GM10847 (cell line): Measurements from ENCODE around the gene DAP.

Experiments
- POLR2A ChIP-seq: IDR thresholded peaks from 2 replicates; pipeline ENCODE4 v1.6.1; 2011; ENCODE audit not compliant: insufficient read length; ENCODE audit errors: extremely low read depth

DAP gene

DNA sequence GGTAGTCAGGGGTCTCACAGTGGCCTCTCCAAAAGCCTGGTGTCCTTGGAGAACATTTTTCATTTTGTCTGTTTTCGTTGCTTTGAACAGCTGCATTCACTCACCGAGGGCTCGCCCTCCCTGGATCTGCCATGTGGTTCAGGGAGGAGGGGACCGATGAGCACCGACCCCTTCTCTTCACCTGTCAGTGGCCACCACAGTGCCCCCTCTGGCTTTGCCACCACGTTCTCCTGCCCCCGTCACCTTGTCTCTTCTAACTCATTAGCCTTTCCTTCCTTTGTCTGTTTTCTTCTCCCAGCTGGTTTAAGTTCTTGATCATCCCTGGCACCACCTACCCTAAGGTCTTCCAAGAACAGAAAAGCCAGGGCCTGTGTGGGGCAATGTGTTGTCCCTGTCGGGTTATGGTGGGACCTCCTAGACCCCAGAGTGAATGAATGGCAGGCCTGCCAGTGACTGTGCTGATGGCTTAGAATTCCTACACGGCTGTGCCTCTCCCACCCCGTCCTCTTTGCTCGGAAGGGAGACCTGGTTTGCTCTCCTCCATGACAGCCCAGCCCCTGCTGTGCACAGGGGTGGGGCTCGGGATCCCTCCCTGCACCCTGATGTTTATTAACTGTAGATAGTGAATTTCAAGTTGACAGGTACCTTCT lies 107.2 kb downstream of the DAP start:
- no peak for TF ChIP-seq POLR2A

DNA sequence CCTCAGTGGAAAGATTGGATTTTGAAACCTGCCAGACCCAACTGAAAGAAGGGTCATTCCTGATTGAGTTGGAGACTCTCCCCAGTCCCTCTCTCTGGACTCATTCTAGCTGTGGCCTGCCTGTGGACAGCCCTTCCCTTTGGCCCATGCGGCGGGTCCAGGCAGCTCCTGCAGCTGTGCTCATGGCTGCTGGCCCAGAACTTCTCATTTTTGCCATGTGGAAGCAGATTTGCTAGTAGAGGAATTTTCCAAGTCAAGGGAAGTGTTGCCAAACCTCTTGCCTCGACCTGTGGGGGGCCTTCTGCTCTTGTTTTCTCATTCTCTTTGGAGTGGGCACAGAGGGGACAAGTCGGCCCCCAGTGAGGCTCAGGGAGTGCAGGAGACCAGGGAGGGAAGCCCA lies 108.0 kb downstream of the DAP start:
- TF ChIP-seq POLR2A = no peak

DNA sequence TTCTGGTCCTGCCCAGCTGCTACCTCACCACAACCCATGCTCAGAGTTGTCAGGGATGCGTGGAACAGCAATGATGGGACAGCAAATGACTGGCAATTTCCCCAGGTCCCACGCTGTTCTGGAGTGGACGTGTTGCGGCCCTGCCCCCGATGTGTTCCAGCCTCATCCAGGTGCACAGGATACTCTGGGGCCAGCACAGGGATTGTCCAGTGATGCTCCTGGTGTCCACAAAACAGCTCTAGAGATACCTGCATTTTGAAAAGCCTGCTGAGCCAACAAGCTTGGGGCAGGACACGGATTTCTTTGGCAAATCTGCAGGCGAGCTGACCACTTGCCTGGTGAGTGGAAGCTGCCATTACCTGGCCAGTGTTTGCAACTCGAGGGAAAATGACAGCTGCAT lies 108.4 kb downstream of the DAP start:
- no peak for TF ChIP-seq POLR2A

DNA sequence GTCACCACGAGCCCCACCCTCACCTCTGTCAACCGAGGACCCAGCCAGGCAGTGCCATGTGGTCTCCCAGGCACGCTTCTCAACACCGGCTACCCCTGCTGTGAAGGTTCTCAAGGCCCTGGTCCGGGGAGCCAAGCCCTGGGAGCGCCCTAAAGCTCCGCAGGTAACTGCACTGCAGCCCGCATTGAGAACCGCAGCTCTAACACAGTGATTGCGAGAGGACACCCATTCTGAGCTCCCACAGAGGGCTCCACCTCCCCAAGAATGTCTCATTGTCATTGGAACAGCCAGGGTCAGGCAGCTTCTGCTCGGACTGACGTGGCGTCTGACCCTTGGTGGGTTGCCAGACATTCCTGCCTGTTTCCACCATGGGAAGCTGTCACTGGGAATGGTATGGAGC lies 108.9 kb downstream of the DAP start:
- TF ChIP-seq POLR2A = no peak

DNA sequence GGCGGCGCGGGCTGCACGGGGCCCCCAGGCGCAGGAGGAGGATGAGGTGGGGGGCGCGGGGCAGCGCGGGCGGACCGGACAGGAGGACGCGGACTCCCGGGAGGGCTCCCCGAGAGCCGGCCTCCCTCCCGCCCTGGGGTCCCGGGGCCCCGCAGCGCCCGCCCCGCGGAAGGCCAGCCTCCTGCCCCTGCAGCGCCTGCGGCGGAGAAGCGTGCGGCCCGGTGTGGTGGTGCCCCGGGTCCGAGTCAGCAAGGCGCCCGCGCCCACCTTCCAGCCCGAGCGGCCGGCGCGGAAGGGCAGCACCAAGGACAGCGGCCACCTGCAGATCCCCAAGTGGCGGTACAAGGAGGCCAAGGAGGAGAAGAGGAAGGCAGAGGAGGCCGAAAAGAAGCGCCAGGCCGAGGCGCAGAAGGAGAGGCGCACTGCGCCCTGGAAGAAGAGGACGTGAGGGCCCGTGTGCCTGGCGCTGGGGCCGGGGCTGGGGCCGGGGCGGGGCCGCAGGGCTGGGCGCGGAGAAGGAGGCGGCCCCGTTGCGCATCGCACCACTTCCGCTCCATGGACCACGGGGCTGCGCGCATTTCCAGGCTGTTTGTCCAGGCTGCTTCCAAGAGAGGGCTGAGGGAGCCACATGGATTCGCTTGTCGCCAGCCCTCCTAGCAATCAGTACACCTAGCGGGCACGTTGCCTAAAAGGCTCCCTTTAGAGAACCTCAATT lies 111.2 kb downstream of the DAP start:
- no peak for TF ChIP-seq POLR2A

DNA sequence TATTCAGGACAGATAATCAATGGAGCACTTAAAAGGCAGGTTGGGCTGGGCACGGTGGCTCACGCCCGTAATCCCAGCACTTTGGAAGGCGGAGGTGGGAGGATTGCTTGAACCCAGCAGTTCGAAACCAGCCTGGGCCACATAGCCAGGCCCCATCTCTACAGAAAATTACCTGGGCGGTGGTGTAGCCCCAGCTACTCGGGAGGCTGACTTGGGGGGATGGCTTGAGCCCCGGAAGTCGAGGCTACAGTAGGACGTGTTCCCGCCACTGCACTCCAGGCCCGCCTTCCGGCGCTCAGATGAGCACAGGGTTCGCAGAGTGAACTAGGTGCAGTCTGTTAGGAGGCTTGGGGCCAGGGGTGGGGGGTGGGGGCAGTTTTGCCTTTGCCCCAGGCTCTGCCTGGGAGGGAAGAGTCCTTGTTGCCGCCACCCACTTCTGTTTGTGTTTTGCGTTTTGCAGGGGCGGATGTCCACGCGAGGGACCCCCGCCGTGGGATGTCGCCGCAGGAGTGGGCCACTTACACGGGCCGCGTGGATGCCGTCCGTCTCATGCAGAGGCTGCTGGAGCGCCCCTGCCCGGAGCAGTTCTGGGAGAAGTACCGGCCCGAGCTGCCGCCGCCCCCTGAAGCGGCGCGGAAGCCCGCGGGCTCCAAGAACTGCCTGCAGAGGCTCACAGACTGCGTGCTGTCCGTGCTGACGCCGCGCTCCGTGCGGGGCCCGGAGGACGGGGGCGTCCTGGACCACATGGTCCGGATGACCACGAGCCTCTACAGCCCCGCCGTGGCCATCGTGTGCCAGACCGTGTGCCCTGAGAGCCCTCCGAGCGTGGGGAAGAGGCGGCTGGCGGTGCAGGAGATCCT lies 112.0 kb downstream of the DAP start:
- TF ChIP-seq POLR2A = no peak

DNA sequence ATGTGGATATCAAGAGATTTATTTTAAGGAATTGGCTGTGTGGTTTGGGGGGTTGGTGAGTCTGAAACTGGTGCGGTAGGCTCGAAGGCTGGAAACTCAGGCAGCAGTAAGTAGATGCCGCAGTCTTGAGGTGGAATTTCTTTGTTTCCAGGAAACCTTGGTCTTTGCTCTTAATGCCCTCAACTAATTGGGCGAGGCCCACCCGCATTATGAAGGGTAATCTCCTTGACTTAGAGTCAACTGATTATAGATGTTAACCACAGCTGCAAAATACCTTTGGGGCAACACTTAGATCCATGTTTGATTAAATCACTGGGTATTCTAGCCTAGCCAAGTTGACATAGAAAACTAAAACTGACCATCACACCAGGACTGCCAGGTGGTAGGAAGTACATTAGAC lies 113.4 kb downstream of the DAP start:
- TF ChIP-seq POLR2A = no peak

DNA sequence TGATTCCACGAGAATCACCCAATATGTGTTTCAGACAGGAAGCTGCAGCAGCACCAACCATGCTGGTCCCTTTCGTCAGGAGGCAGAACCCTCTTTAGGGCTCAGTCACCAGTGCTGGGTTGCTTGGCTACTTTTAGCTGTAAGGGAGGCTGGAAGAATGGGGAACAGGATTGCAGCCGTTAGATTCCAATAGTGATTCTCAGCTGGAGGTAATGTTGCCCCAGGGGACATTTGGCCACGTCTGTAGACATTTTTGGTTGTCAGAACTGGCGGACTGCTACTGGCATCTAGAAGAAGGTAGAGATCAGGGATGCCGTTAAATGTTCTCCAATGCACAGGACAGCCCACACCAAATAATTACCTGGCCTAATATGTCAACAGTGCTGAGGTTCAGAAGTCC lies 115.4 kb downstream of the DAP start:
- no peak for TF ChIP-seq POLR2A

DNA sequence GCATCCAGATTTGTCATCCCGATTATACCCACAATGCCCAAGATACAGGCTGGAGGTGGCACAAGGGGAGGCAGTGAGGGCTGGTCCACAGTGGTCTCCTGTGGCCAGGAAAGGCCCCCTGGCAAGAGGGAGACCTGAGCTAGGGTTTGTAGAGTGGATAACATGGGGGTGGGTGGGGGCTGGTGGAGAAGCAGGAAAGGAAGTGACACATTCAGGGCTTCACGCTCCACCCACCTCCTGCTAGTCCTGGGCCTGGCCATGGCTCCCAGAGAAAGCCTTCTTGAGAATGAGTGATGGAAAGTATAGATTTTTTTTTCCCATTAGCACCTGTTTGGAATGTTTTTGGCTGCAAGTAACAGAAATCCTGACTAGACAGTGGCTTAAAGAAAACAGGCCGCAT lies 115.9 kb downstream of the DAP start:
- TF ChIP-seq POLR2A = no peak

DNA sequence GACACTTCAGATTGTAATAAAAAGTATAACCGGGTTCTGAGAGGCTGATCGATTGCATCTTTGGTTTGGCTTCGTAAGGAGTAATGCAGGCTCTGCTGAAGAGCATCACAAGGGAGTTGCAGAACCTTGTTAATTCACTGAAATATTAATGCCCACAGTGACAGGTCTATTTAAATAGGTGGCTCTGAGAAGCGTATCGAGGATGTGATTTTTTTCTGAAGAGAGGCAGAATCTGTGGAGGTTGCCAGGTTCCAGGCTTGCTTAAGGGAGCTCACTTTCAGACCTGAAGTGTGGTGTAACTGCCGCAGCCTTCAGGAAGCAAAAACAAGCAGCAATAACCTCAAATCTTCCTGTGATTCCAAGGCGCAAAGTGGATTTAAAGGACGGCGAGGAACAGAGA lies 116.8 kb downstream of the DAP start:
- no peak for TF ChIP-seq POLR2A

DNA sequence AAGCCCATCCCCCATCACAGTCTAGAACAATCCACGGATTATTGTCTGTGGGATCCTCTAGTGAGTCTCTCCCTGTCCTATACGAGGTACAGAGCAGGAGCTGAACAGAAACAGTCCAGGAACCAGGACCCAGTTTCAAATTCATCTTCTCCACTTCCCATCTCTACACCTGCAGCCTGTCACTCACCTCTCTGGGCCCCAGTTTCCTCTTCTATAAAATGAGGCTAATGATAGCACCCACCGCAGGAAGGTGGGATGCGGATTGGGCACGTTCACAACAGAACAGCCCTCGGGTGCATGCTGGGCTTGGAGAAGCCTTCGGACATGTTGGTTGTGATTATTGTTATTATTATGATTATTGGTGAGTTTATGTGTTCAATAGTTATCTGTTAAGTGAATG lies 118.7 kb downstream of the DAP start:
- TF ChIP-seq POLR2A = no peak

DNA sequence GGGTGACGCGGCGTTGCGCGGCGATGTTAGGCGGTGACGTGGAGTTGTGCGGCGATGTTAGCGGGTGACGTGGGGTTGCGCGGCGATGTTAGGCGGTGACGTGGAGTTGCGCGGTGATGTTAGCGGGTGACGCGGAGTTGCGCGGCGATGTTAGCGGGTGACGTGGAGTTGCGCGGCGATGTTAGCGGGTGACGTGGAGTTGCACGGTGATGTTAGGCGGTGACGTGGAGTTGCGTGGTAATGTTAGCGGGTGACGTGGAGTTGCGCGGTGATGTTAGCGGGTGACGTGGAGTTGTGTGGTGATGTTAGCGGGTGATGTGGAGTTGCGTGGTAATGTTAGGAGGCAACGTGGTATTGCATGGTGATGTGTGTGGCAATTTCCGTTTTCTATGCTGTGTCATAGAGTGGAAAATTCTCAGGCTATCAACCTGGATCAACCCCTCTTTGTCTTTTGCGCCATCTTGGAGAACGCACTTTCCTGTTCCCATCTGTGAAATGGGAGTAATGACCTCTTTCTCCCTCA lies 121.1 kb downstream of the DAP start:
- no peak for TF ChIP-seq POLR2A

DNA sequence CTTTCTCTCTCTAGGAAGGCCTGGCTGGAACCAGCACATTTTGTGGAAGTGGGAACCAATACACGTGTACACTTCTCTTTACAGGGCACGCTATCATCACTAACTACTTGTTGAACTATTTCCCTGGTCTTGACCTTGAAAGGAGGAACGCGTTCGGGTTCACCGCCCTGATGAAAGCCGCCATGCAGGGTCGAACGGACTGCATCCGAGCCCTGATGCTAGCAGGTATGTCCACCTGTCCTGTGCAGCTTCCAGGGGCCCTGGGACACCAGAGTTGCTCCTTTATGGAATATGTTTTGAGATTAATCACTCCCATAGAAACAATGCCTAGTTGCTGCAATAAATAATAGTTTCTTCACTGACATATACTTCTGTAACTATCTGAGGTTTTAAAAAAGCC lies 123.1 kb downstream of the DAP start:
- no peak for TF ChIP-seq POLR2A

DNA sequence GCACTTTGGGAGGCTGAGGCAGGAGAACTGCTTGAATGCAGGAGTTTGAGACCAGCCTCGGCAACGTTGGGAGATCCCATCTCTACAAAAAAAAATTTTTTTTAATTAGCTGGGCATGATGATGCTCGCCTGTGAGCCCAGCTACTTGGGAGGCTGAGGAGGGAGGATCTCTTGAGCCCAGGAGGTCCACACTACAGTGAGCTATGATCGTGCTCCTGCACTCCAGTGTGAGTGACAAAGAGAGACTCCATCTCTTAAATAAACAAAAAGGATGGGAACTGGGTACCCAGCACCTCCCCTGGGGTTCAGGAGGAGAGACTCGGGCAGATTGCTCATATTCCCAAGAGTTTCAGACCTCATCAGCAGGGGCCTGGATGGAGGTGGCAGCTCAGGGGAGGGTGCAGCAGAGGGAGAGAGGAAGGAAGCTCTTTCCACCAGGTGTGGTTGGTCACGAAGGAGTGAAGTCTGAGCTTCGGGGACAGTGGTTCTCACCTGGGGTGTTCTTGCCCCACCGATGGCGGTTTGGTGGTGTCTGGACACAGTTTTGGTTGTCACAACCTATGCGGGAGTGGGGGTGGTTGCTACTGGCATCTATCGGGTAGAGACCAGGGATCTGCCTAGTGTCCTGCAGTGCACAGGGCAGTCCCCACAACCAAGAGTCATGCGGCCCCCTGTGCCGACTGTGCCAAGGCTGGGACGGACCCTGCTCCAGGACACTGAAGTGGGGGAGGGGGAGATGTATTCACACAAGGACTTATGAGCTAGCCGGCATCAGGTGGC lies 124.5 kb downstream of the DAP start:
- no peak for TF ChIP-seq POLR2A

DNA sequence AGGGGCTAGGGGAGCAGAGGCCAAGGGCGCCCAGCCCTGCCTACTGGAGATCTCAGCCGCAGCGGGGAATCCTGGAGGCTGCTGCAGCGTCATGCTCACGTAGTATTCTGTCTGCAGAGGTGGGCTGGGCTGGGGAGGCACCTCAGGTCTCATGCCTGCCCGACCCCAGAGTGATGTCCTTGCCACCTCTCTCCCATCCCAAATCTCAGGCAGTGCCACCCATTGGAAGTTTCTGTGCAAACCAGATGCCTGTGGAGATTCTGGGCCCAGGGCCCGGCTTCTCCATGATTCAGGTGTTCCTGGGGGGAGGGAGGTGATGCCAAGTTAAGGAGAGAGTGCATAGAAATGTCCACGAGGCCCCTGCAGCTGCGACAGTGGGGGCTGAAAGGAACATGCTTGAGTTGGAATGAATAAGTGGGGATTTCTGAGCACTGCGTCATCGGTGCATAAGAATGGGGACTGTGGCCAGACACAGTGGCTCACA lies 125.1 kb downstream of the DAP start:
- no peak for TF ChIP-seq POLR2A
